WTC11 (cell line): ENCODE results near the gene ADARB2. TPM values are rescaled to one million over a fixed set of nuclear protein-coding genes. Genes with fewer than 3 reads are reported as not detected.
A peak's percentile ranks its signal among the peaks of the same experiment; 100 is the strongest.

Experiments
- ATAC-seq: fragments of 200-7000 bp; cut with Tn5 transposase; 2 replicates; pipeline ENCODE4 v1.10.0; 2021; ENCODE audit warnings: mild to moderate bottlenecking, moderate library complexity
- CTCF ChIA-PET: fragments of 300-600 bp; sonication (Branson Sonifier 250); formaldehyde crosslinking; loops from one replicate; lab custom pipeline; 2021; ENCODE audit warnings: antibody characterized with exemption; lab: Charles Lee
- POLR2A ChIA-PET: fragments of 350-600 bp; sonication (Branson Sonifier 250); formaldehyde crosslinking; loops from one replicate; lab custom pipeline; 2021; ENCODE audit warnings: antibody characterized with exemption; lab: Charles Lee
- DNase-seq: peaks from one replicate; pipeline ENCODE4 v3.0.0; 2021; ENCODE audit warnings: low spot score
- H3K27ac Mint-ChIP-seq: 2 replicates; pipeline ENCODE4 v1.8.0; 2021; ENCODE audit warnings: mixed read lengths
- H3K27me3 Mint-ChIP-seq: 2 replicates; pipeline ENCODE4 v1.8.0; 2021; ENCODE audit warnings: low read depth, mild to moderate bottlenecking, moderate library complexity, mixed read lengths
- H3K36me3 Mint-ChIP-seq: 2 replicates; pipeline ENCODE4 v1.8.0; 2021; ENCODE audit warnings: mixed read lengths
- H3K4me1 Mint-ChIP-seq: 2 replicates; pipeline ENCODE4 v1.8.0; 2022; ENCODE audit warnings: mixed read lengths
- H3K4me3 Mint-ChIP-seq: 2 replicates; pipeline ENCODE4 v1.8.0; 2021; ENCODE audit warnings: mild to moderate bottlenecking, moderate library complexity, mixed read lengths
- H3K9me3 Mint-ChIP-seq: 2 replicates; pipeline ENCODE4 v1.8.0; 2021; ENCODE audit warnings: mixed read lengths
- ESRRA ChIP-seq: sonication (generic); formaldehyde crosslinking; IDR thresholded peaks from 2 replicates; pipeline ENCODE4 v1.8.1; 2022; ENCODE audit warnings: mild to moderate bottlenecking, missing genetic modification reagents, borderline replicate concordance
- FOXJ3 ChIP-seq: sonication (generic); formaldehyde crosslinking; IDR thresholded peaks from 2 replicates; pipeline ENCODE4 v1.9.0; 2021; ENCODE audit warnings: missing genetic modification reagents, mild to moderate bottlenecking, borderline replicate concordance
- GRHL2 ChIP-seq: fragments of 250-450 bp; sonication (Bioruptor Pico); IDR thresholded peaks from 2 replicates; pipeline ENCODE4 v1.8.0; 2022; ENCODE audit warnings: mild to moderate bottlenecking, moderate library complexity; ENCODE audit not compliant: insufficient replicate concordance, severe bottlenecking
- GTF2I ChIP-seq: fragments of 250-450 bp; sonication (Bioruptor Pico); conservative IDR thresholded peaks from 2 replicates; pipeline ENCODE4 v1.4.0; 2021; ENCODE audit warnings: mild to moderate bottlenecking
- IRF2 ChIP-seq: sonication (generic); formaldehyde crosslinking; IDR thresholded peaks from 2 replicates; pipeline ENCODE4 v1.8.0; 2022; ENCODE audit warnings: low read depth, missing genetic modification reagents, borderline replicate concordance
- JAZF1 ChIP-seq: fragments of 250-450 bp; sonication (Bioruptor Pico); IDR thresholded peaks from 2 replicates; pipeline ENCODE4 v1.9.0; 2021; ENCODE audit warnings: moderate library complexity, mild to moderate bottlenecking, inconsistent platforms
- MLX ChIP-seq: sonication (generic); formaldehyde crosslinking; IDR thresholded peaks from 2 replicates; pipeline ENCODE4 v1.8.1; 2023; ENCODE audit warnings: mild to moderate bottlenecking, missing genetic modification reagents, moderate library complexity
- NFE2L1 ChIP-seq: sonication (generic); formaldehyde crosslinking; IDR thresholded peaks from 2 replicates; pipeline ENCODE4 v1.8.1; 2023; ENCODE audit warnings: missing genetic modification reagents
- PRRX2 ChIP-seq: fragments of 250-450 bp; sonication (Bioruptor Pico); IDR thresholded peaks from 2 replicates; pipeline ENCODE4 v1.8.0; 2021; ENCODE audit warnings: mild to moderate bottlenecking
- RORB ChIP-seq: fragments of 250-450 bp; sonication (Bioruptor Pico); IDR thresholded peaks from 2 replicates; pipeline ENCODE4 v1.9.0; 2021; ENCODE audit warnings: mild to moderate bottlenecking
- SMAD4 ChIP-seq: sonication (generic); formaldehyde crosslinking; IDR thresholded peaks from 2 replicates; pipeline ENCODE4 v1.8.0; 2022; ENCODE audit warnings: mild to moderate bottlenecking, missing genetic modification reagents
- STAT6 ChIP-seq: sonication (generic); formaldehyde crosslinking; conservative IDR thresholded peaks from 2 replicates; pipeline ENCODE4 v1.8.1; 2023; ENCODE audit warnings: mild to moderate bottlenecking, low read depth, missing genetic modification reagents, moderate library complexity
- TP53 ChIP-seq: sonication (generic); formaldehyde crosslinking; IDR thresholded peaks from 2 replicates; pipeline ENCODE4 v1.8.1; 2023; ENCODE audit warnings: mild to moderate bottlenecking, missing genetic modification reagents
- ZBTB21 ChIP-seq: sonication (generic); formaldehyde crosslinking; IDR thresholded peaks from 2 replicates; pipeline ENCODE4 v1.8.1; 2023; ENCODE audit warnings: mild to moderate bottlenecking, missing genetic modification reagents, borderline replicate concordance
- ZNF281 ChIP-seq: sonication (generic); formaldehyde crosslinking; IDR thresholded peaks from 2 replicates; pipeline ENCODE4 v1.8.0; 2023; ENCODE audit warnings: mild to moderate bottlenecking, missing genetic modification reagents
- ZNF396 ChIP-seq: fragments of 250-450 bp; sonication (Bioruptor Pico); IDR thresholded peaks from 2 replicates; pipeline ENCODE4 v1.8.0; 2021; ENCODE audit warnings: mild to moderate bottlenecking, moderate library complexity, borderline replicate concordance
- ZNF423 ChIP-seq: fragments of 250-450 bp; sonication (Bioruptor Pico); IDR thresholded peaks from 2 replicates; pipeline ENCODE4 v2.1.2; 2022; ENCODE audit warnings: mild to moderate bottlenecking, moderate library complexity
- ZNF512 ChIP-seq: sonication (generic); formaldehyde crosslinking; IDR thresholded peaks from 2 replicates; pipeline ENCODE4 v1.8.1; 2022; ENCODE audit warnings: missing genetic modification reagents, borderline replicate concordance
- total RNA-seq: library from RNA; stranded (reverse); gene quantifications from 3 replicates; pipeline ENCODE4 v1.2.3, GENCODE V29; 2021
- TF ChIP-seq, protein P1 (sequence below): sonication (generic); formaldehyde crosslinking; IDR thresholded peaks from 2 replicates; pipeline ENCODE4 v1.8.0; 2022; ENCODE audit warnings: mild to moderate bottlenecking, missing genetic modification reagents

Gene ADARB2
- total RNA-seq, 1 experiment from 2014 or later = 3.7 TPM

DNA sequence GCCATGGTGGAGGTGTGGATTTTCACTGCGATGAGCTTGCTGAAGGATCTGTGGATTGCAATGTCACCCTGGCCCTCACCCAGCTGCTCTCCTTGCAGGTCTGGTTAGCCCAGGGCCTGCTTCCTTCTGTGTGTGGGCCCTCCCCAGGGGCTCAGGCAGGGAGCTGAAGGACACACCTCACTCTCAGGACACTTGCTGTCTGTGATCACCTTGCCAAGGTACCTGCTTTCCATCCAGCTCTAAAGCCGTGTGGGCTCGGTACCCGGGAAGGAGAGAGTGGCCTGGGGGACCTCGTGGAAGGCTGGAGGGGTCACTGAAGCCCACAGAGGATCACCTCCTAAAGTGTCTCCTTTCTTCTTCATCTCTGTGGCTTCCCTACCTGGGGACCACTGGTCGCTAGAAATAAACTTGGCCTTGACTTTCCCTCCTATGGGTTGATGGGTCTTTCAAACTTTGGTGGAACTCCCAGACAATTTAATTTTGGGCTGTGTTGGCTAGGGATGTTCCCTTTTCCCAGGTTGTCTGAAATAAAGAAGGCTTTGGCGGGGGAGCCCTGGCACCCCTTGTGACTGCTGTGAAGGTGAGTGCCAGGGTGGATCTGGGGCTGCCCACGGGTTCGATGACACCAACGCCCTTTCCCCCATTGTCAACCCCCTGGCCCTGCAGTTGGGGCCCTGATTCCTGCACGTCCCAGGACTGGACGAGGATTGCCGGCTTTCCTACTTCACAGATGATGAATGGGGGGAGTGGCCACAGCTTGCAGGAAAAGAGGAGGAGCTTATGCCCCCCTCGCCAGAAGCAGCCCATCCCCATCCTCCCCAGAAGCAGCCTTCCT lies 331.0 kb downstream of the ADARB2 start:
- CTCF ChIA-PET = interaction anchor here (0.7 kb wide), 1 partner anchor 15 kb away, joined by 3 read pairs; no protein-coding TSS in a partner anchor
- ATAC-seq = peak; percentile 29; the same call in 1 of the 2 replicates

More for the DNA sequence above, 331.0 kb downstream of the ADARB2 start:
- H3K27me3 Mint-ChIP-seq = no peaks in the 10 kb centered on the region; the same call in 1 of the 2 replicates
- peaks cover 7% of the 10 kb centered on the region for H3K4me1 Mint-ChIP-seq
- H3K4me3 Mint-ChIP-seq = no peak overlapping the region
- no peak for DNase-seq
- POLR2A ChIA-PET = no interaction called here
- no peaks in the 10 kb centered on the region for H3K36me3 Mint-ChIP-seq
- TF ChIP-seq IRF2 (CRISPR knock-in tag) (no peak), MLX (CRISPR knock-in tag) (no peak), JAZF1 (CRISPR knock-in tag) (no peak), TP53 (no peak), RORB (no peak), ZBTB21 (CRISPR knock-in tag) (no peak), ESRRA (CRISPR knock-in tag) (no peak), ZNF512 (CRISPR knock-in tag) (no peak), ZNF423 (CRISPR knock-in tag) (no peak), ZNF396 (CRISPR knock-in tag) (no peak), PRRX2 (CRISPR knock-in tag) (no peak), GRHL2 (CRISPR knock-in tag) (no peak), NFE2L1 (CRISPR knock-in tag) (no peak), SMAD4 (CRISPR knock-in tag) (no peak), ZNF281 (CRISPR knock-in tag) (no peak), FOXJ3 (CRISPR knock-in tag) (no peak), GTF2I (CRISPR knock-in tag) (no peak), STAT6 (CRISPR knock-in tag) (no peak)
- TF ChIP-seq, protein P1, sequence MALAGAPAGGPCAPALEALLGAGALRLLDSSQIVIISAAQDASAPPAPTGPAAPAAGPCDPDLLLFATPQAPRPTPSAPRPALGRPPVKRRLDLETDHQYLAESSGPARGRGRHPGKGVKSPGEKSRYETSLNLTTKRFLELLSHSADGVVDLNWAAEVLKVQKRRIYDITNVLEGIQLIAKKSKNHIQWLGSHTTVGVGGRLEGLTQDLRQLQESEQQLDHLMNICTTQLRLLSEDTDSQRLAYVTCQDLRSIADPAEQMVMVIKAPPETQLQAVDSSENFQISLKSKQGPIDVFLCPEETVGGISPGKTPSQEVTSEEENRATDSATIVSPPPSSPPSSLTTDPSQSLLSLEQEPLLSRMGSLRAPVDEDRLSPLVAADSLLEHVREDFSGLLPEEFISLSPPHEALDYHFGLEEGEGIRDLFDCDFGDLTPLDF (CRISPR knock-in tag) = no peak
- no peak overlapping the region for H3K27ac Mint-ChIP-seq
- no peaks in the 10 kb centered on the region for H3K9me3 Mint-ChIP-seq
